Measurements from ENCODE around the gene SGK2.

DNA sequence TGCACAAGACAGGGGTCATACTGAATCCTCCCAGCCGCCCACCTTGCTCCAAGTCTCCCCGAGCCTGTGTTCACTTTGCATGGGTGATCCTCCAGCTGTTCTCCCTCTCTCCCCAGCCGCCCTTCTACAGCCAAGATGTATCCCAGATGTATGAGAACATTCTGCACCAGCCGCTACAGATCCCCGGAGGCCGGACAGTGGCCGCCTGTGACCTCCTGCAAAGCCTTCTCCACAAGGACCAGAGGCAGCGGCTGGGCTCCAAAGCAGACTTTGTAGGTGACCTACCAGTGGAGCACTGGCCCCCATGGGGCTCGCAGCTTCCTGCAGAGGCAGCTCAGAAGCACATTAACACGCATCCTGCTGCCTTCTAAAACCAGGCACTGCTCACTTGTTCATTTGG is 17.3 kb downstream of the SGK2 start:
- TF ChIP-seq, protein P1, sequence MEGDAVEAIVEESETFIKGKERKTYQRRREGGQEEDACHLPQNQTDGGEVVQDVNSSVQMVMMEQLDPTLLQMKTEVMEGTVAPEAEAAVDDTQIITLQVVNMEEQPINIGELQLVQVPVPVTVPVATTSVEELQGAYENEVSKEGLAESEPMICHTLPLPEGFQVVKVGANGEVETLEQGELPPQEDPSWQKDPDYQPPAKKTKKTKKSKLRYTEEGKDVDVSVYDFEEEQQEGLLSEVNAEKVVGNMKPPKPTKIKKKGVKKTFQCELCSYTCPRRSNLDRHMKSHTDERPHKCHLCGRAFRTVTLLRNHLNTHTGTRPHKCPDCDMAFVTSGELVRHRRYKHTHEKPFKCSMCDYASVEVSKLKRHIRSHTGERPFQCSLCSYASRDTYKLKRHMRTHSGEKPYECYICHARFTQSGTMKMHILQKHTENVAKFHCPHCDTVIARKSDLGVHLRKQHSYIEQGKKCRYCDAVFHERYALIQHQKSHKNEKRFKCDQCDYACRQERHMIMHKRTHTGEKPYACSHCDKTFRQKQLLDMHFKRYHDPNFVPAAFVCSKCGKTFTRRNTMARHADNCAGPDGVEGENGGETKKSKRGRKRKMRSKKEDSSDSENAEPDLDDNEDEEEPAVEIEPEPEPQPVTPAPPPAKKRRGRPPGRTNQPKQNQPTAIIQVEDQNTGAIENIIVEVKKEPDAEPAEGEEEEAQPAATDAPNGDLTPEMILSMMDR (IDR thresholded peaks at IDR 0.05) = no peak
- TF ChIP-seq POLR2A (IDR thresholded peaks at IDR 0.05) = no peak
